WTC11 (cell line): ENCODE data around the gene LNX1. TPM values are rescaled to one million over a fixed set of nuclear protein-coding genes. Genes with fewer than 3 reads are reported as not detected.
A peak's percentile ranks its signal among the peaks of the same experiment; 100 is the strongest.

Source experiments
- ATAC-seq: fragments of 200-7000 bp; cut with Tn5 transposase; 2 replicates; pipeline ENCODE4 v1.10.0; 2021; ENCODE audit warnings: mild to moderate bottlenecking, moderate library complexity
- CTCF ChIA-PET: fragments of 300-600 bp; sonication (Branson Sonifier 250); formaldehyde crosslinking; loops from one replicate; lab custom pipeline; 2021; ENCODE audit warnings: antibody characterized with exemption; lab: Charles Lee
- POLR2A ChIA-PET: fragments of 350-600 bp; sonication (Branson Sonifier 250); formaldehyde crosslinking; loops from one replicate; lab custom pipeline; 2021; ENCODE audit warnings: antibody characterized with exemption; lab: Charles Lee
- DNase-seq: peaks from one replicate; pipeline ENCODE4 v3.0.0; 2021; ENCODE audit warnings: low spot score
- H3K27ac Mint-ChIP-seq: 2 replicates; pipeline ENCODE4 v1.8.0; 2021; ENCODE audit warnings: mixed read lengths
- H3K27me3 Mint-ChIP-seq: 2 replicates; pipeline ENCODE4 v1.8.0; 2021; ENCODE audit warnings: low read depth, mild to moderate bottlenecking, moderate library complexity, mixed read lengths
- H3K36me3 Mint-ChIP-seq: 2 replicates; pipeline ENCODE4 v1.8.0; 2021; ENCODE audit warnings: mixed read lengths
- H3K4me1 Mint-ChIP-seq: 2 replicates; pipeline ENCODE4 v1.8.0; 2022; ENCODE audit warnings: mixed read lengths
- H3K4me3 Mint-ChIP-seq: 2 replicates; pipeline ENCODE4 v1.8.0; 2021; ENCODE audit warnings: mild to moderate bottlenecking, moderate library complexity, mixed read lengths
- H3K9me3 Mint-ChIP-seq: 2 replicates; pipeline ENCODE4 v1.8.0; 2021; ENCODE audit warnings: mixed read lengths
- CREB1 ChIP-seq: sonication (generic); formaldehyde crosslinking; IDR thresholded peaks from 2 replicates; pipeline ENCODE4 v1.8.0; 2023; ENCODE audit warnings: mild to moderate bottlenecking, missing genetic modification reagents
- CTCF ChIP-seq: fragments of 200-600 bp; IDR thresholded peaks from 2 replicates; pipeline ENCODE4 v1.8.0; 2022; ENCODE audit warnings: antibody characterized with exemption
- E2F1 ChIP-seq: sonication (generic); formaldehyde crosslinking; IDR thresholded peaks from 2 replicates; pipeline ENCODE4 v1.8.0; 2022; ENCODE audit warnings: mild to moderate bottlenecking, missing genetic modification reagents
- EMX1 ChIP-seq: fragments of 250-450 bp; sonication (Bioruptor Pico); IDR thresholded peaks from 2 replicates; pipeline ENCODE4 v1.8.0; 2021; ENCODE audit warnings: mild to moderate bottlenecking
- ERG ChIP-seq: fragments of 250-450 bp; sonication (Bioruptor Pico); IDR thresholded peaks from 2 replicates; pipeline ENCODE4 v1.8.0; 2021; ENCODE audit warnings: mild to moderate bottlenecking
- GTF2I ChIP-seq: fragments of 250-450 bp; sonication (Bioruptor Pico); conservative IDR thresholded peaks from 2 replicates; pipeline ENCODE4 v1.4.0; 2021; ENCODE audit warnings: mild to moderate bottlenecking
- HMGA2 ChIP-seq: fragments of 250-450 bp; sonication (Bioruptor Pico); IDR thresholded peaks from 2 replicates; pipeline ENCODE4 v1.4.0; 2021; ENCODE audit warnings: mild to moderate bottlenecking, moderate library complexity
- IRF1 ChIP-seq: sonication (generic); formaldehyde crosslinking; IDR thresholded peaks from 2 replicates; pipeline ENCODE4 v1.8.0; 2023; ENCODE audit warnings: missing genetic modification reagents
- IRF2 ChIP-seq: sonication (generic); formaldehyde crosslinking; IDR thresholded peaks from 2 replicates; pipeline ENCODE4 v1.8.0; 2022; ENCODE audit warnings: low read depth, missing genetic modification reagents, borderline replicate concordance
- JAZF1 ChIP-seq: fragments of 250-450 bp; sonication (Bioruptor Pico); IDR thresholded peaks from 2 replicates; pipeline ENCODE4 v1.9.0; 2021; ENCODE audit warnings: moderate library complexity, mild to moderate bottlenecking, inconsistent platforms
- JUN ChIP-seq: sonication (generic); formaldehyde crosslinking; IDR thresholded peaks from 2 replicates; pipeline ENCODE4 v1.8.0; 2023; ENCODE audit warnings: mild to moderate bottlenecking, missing genetic modification reagents
- MAX ChIP-seq: sonication (generic); formaldehyde crosslinking; IDR thresholded peaks from 2 replicates; pipeline ENCODE4 v1.8.0; 2022; ENCODE audit warnings: mild to moderate bottlenecking, missing genetic modification reagents
- NR1H2 ChIP-seq: sonication (generic); formaldehyde crosslinking; IDR thresholded peaks from 2 replicates; pipeline ENCODE4 v1.9.0; 2021; ENCODE audit warnings: mild to moderate bottlenecking, moderate library complexity, missing genetic modification reagents
- NR2C2 ChIP-seq: sonication (generic); formaldehyde crosslinking; IDR thresholded peaks from 2 replicates; pipeline ENCODE4 v1.8.0; 2022; ENCODE audit warnings: mild to moderate bottlenecking, missing genetic modification reagents
- PRDM15 ChIP-seq: sonication (generic); formaldehyde crosslinking; IDR thresholded peaks from 2 replicates; pipeline ENCODE4 v1.8.0; 2022; ENCODE audit warnings: missing genetic modification reagents
- SOX15 ChIP-seq: fragments of 250-450 bp; sonication (Bioruptor Pico); IDR thresholded peaks from 2 replicates; pipeline ENCODE4 v1.9.0; 2021; ENCODE audit warnings: mild to moderate bottlenecking
- ZBTB21 ChIP-seq: sonication (generic); formaldehyde crosslinking; IDR thresholded peaks from 2 replicates; pipeline ENCODE4 v1.8.1; 2023; ENCODE audit warnings: mild to moderate bottlenecking, missing genetic modification reagents, borderline replicate concordance
- ZBTB43 ChIP-seq: sonication (generic); formaldehyde crosslinking; IDR thresholded peaks from 2 replicates; pipeline ENCODE4 v1.8.1; 2023; ENCODE audit warnings: mild to moderate bottlenecking, missing genetic modification reagents
- ZNF317 ChIP-seq: sonication (generic); formaldehyde crosslinking; IDR thresholded peaks from 2 replicates; pipeline ENCODE4 v1.8.1; 2023; ENCODE audit warnings: low read depth, mild to moderate bottlenecking, moderate library complexity, missing genetic modification reagents, borderline replicate concordance
- ZNF396 ChIP-seq: fragments of 250-450 bp; sonication (Bioruptor Pico); IDR thresholded peaks from 2 replicates; pipeline ENCODE4 v1.8.0; 2021; ENCODE audit warnings: mild to moderate bottlenecking, moderate library complexity, borderline replicate concordance
- ZNF532 ChIP-seq: fragments of 250-450 bp; sonication (Bioruptor Pico); IDR thresholded peaks from 2 replicates; pipeline ENCODE4 v1.9.0; 2021; ENCODE audit warnings: mild to moderate bottlenecking, borderline replicate concordance
- ZSCAN18 ChIP-seq: fragments of 250-450 bp; sonication (Bioruptor Pico); IDR thresholded peaks from 2 replicates; pipeline ENCODE4 v2.1.2; 2022; ENCODE audit warnings: mild to moderate bottlenecking, moderate library complexity
- total RNA-seq: library from RNA; stranded (reverse); gene quantifications from 3 replicates; pipeline ENCODE4 v1.2.3, GENCODE V29; 2021

The LNX1 gene
- total RNA-seq, 1 experiment from 2014 or later, result 5.9 TPM

- TF ChIP-seq ERG (CRISPR knock-in tag) (no peak), SOX15 (CRISPR knock-in tag) (no peak), NR1H2 (CRISPR knock-in tag) (no peak), ZSCAN18 (CRISPR knock-in tag) (no peak), ZBTB43 (no peak)
These were observed 163.9 kb downstream of the LNX1 start (continued) for GRCh38 chr4:53427366-53427765.

- ChIA-PET POLR2A (no interaction called here), CTCF (no interaction called here)
- Mint-ChIP-seq H3K4me1 (no peaks in the 10 kb centered on the region), H3K36me3 (peaks cover 15% of the 10 kb centered on the region), H3K9me3 (no peaks in the 10 kb centered on the region), H3K27ac (peak overlapping the region; percentile 89), H3K27me3 (no peaks in the 10 kb centered on the region), H3K4me3 (no peak overlapping the region)
- ATAC-seq, result no peak
- no peak for DNase-seq
- TF ChIP-seq PRDM15 (CRISPR knock-in tag) (no peak), ZNF317 (CRISPR knock-in tag) (no peak), ZNF532 (no peak), HMGA2 (CRISPR knock-in tag) (no peak), CTCF (no peak), GTF2I (CRISPR knock-in tag) (no peak), ZBTB21 (CRISPR knock-in tag) (no peak), IRF2 (CRISPR knock-in tag) (no peak), JUN (CRISPR knock-in tag) (no peak), JAZF1 (CRISPR knock-in tag) (no peak), MAX (CRISPR knock-in tag) (no peak), ZNF396 (CRISPR knock-in tag) (no peak), IRF1 (CRISPR knock-in tag) (no peak), NR2C2 (CRISPR knock-in tag) (no peak), E2F1 (CRISPR knock-in tag) (no peak), EMX1 (CRISPR knock-in tag) (no peak), CREB1 (no peak)
These were observed 167.0 kb downstream of the LNX1 start for GRCh38 chr4:53424280-53424679.
